Gastrocnemius medialis (tissue), 4 donors: ENCODE results near the gene ZNRF3.

Source experiments
- CTCF ChIP-seq, 5 experiments: fragments of 450-650 bp in 3 of 5; fragments of 200-600 bp in 2 of 5; sonication (generic) in 2 of 5; IDR thresholded peaks in 4 of 5; conservative IDR thresholded peaks in 1 of 5; 1 replicate in 4 of 5; 2 replicates in 1 of 5; pipeline ENCODE4 v1.5.1; 2016 to 2019; ENCODE audit warnings: antibody characterized with exemption in 5 of 5, mild to moderate bottlenecking in 3 of 5, moderate library complexity in 3 of 5
- POLR2A ChIP-seq, 2 donors: fragments of 450-650 bp; IDR thresholded peaks; one replicate each; pipeline ENCODE4 v1.6.1; 2017; ENCODE audit warnings: antibody characterized with exemption in 2 of 2, mild to moderate bottlenecking in 2 of 2, moderate library complexity in 2 of 2

- no peak for TF ChIP-seq CTCF (IDR thresholded peaks at IDR 0.05 in 4 of 5, conservative IDR thresholded peaks at IDR 0.05 in 1 of 5)
- TF ChIP-seq POLR2A (IDR thresholded peaks at IDR 0.05) = no peak
These were observed 120.7 kb downstream of the ZNRF3 start for GRCh38 chr22:29003975-29004646.
